Activated naive CD8-positive, alpha-beta T cell treated with anti-CD3 and anti-CD28 coated beads for 36 hours (primary cell): ENCODE data around the gene APOBEC3B. TPM values are rescaled to one million over a fixed set of nuclear protein-coding genes. Genes with fewer than 3 reads are reported as not detected.

Experiments
- DNase-seq: peaks from one replicate; pipeline ENCODE4 v3.0.0; 2021
- H3K27ac Mint-ChIP-seq: one replicate; pipeline ENCODE4 v1.8.0; 2022; ENCODE audit warnings: mild to moderate bottlenecking, moderate library complexity, mixed read lengths
- H3K27me3 Mint-ChIP-seq: one replicate; pipeline ENCODE4 v1.8.0; 2022; ENCODE audit warnings: mild to moderate bottlenecking, mixed read lengths
- H3K36me3 Mint-ChIP-seq: one replicate; pipeline ENCODE4 v1.8.0; 2021; ENCODE audit warnings: mild to moderate bottlenecking, mixed read lengths
- H3K4me1 Mint-ChIP-seq: one replicate; pipeline ENCODE4 v1.8.0; 2021; ENCODE audit warnings: mixed read lengths
- H3K4me3 Mint-ChIP-seq: one replicate; pipeline ENCODE4 v1.8.0; 2022; ENCODE audit warnings: mild to moderate bottlenecking, moderate library complexity, mixed read lengths
- H3K9me3 Mint-ChIP-seq: one replicate; pipeline ENCODE4 v1.8.0; 2022; ENCODE audit warnings: mixed read lengths
- total RNA-seq, 2 experiments: library from RNA; stranded (reverse); gene quantifications; one replicate each; pipeline ENCODE4 v1.2.3, GENCODE V29; 2021

APOBEC3B gene
- total RNA-seq, 2 experiments from 2014 or later: 3.4 TPM

DNA sequence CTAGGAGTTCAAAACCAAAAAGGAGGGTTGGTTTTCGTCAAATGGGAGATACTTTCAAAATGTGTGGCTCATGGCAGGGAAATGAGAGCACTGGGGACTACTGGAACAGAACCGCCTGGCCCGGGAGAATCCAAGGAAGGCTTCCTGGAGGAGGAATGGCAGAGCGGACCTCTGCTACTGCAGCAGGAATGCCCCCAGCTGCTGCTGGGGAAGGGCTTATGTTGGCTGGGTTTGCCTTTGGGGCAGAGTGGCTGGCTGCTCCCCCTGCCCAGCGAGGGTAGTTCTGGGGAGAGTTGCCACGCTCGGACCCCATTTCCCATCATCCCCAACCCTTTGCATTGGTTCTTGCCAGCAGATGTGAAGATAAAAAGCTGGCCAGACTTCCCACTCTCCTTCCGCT is 35.4 kb upstream of the APOBEC3B start:
- Mint-ChIP-seq H3K4me3 (no peak overlapping the region), H3K4me1 (peaks cover 28% of the 10 kb centered on the region), H3K9me3 (no peaks in the 10 kb centered on the region), H3K27me3 (peaks cover 65% of the 10 kb centered on the region), H3K36me3 (no peaks in the 10 kb centered on the region), H3K27ac (no peak overlapping the region)
- DNase-seq: no peak

DNA sequence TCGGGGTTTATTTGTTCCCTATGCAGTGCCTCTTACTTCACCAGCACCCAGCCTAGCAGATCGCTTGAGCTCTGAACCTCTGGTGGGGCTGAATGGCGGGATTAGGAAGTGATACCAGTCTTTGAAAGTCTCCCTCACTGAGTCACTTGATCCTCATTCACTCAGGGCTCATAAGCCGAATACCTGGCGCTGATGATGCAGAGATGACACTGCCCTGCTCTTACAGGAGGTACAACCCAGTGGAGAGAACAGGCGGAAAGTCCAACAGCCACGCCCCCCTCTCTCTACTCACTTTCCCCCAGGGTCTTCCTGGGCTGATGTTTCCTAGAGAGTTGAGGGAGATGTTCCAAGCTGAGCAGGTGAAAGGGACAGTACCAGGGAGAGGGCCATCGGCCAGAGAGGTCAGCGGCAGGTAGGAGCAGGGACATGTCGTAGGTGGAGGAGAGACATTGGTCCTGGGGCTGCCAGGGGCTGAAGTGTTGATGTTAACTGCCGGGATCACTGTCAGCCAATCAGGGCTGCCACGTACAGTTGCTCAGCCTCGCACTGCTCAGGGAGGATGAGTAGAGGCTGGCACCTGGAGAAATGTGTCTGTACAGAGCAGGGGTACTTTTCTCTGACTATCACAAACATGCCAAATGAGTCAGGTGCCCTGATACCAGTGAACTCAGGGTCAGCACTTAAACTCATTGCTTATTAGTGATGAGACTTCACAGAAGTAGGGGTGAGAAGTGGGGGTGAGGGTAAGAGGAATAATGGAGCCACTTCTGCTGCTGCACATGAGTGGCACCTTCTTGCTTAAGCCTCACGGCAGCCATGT is 34.6 kb upstream of the APOBEC3B start:
- no peak for DNase-seq
- Mint-ChIP-seq H3K9me3 (no peaks in the 10 kb centered on the region), H3K27ac (no peak overlapping the region), H3K36me3 (no peaks in the 10 kb centered on the region), H3K27me3 (peaks cover 65% of the 10 kb centered on the region), H3K4me3 (no peak overlapping the region), H3K4me1 (peaks cover 23% of the 10 kb centered on the region)

DNA sequence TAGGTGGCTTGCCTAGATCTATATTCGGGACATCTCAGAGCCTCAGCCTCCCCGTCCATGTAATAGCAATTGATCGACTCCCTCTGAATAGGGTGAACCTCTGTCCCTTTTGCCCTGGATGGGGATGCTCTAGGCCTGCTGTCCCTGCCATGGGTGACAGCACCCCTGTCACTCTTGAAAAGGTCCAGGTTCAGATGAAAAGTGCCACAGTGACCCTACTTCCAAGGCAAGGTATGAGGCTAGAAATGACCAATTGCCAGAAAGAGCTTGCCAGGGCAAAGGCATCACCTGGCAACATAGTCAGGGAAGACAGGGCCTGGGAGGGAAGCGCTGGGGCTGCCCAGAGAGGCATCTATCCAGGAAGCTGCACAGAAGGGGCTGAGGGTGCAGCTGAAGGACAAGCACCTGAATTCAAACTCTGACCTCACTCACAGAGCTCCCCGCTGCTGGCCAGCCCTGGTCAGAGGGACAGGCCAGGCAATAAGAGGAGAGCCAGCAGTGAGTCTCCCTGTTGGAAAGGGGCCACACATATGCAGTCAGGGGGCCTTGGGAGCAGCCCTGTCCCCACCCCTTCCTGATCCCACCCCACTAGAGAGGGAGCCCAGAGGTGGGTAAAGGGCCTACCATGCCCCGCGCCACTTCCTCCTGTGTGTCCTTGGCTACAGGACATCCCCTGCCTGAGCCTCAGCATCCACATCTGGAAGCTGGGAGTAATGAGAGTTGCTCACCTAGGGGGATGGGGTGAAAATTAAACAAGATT is 33.8 kb upstream of the APOBEC3B start:
- Mint-ChIP-seq H3K27me3 (peaks cover 58% of the 10 kb centered on the region), H3K36me3 (no peaks in the 10 kb centered on the region), H3K9me3 (no peaks in the 10 kb centered on the region), H3K27ac (no peak overlapping the region), H3K4me1 (peaks cover 19% of the 10 kb centered on the region), H3K4me3 (no peak overlapping the region)
- no peak for DNase-seq

DNA sequence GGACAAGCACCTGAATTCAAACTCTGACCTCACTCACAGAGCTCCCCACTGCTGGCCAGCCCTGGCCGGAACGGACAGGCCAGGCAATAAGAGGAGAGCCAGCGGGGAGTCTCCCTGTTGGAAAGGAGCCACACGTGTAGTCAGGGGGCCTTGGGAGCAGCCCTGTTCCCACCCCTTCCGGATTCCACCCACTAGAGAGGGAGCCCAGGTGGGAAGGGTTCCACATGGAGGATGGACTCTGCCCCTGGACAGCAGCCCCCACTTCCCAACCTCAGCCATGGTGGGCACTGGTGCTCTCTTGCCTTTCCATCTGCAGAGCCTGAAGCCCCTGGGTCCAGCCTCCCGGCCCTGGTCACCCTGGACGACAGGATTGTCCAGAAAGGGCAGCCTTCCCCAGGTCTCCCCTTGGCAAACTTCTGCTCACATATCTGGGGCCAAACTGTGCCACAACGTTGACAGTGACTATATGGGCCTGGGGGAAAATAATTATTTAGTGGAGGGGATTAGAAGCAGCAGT is 32.2 kb upstream of the APOBEC3B start:
- Mint-ChIP-seq H3K36me3 (no peaks in the 10 kb centered on the region), H3K4me3 (no peak overlapping the region), H3K27ac (no peak overlapping the region), H3K4me1 (peaks cover 24% of the 10 kb centered on the region), H3K27me3 (peaks cover 42% of the 10 kb centered on the region), H3K9me3 (no peaks in the 10 kb centered on the region)
- no peak for DNase-seq

DNA sequence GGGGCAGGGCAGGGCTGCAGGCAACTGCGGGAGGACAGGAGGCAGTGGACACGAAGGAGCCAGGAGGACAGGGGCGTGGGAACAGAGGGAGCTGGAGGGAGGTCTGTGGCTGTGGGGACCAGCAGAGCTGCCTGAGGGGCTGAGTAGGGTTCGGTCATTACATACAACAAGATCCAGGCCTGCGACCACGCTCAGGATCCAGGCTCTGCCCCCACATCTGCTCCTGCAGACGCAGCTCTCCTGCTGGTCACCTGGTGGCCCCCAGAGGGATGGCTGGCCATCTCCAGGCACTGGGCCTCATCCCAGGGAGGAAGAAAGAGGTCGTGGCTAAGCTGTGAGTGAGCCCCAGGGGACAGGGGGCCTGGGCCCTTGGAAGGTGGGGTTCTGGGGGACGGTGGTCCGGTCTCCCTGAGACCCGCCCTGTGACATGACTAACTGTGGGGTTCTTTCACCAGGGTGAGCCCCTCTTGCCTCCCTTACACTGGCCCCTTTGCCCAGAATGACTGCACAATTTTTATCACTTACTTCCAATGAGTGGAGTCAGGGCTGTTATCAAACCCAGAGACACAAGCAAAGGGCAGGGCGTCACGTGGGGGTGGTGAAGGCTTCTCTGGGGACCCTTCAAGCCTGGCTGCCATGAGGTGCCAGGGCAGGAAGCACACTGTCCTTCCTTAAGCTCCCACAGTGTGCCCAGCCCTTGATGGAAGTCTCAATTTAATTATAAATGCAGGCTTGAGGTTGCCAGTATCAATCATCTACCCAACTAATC is 31.4 kb upstream of the APOBEC3B start:
- H3K27me3 Mint-ChIP-seq: peaks cover 34% of the 10 kb centered on the region
- H3K36me3 Mint-ChIP-seq: no peaks in the 10 kb centered on the region
- no peaks in the 10 kb centered on the region for H3K9me3 Mint-ChIP-seq
- H3K4me1 Mint-ChIP-seq: peaks cover 28% of the 10 kb centered on the region
- H3K4me3 Mint-ChIP-seq: no peak overlapping the region
- H3K27ac Mint-ChIP-seq: no peak overlapping the region
- no peak for DNase-seq

DNA sequence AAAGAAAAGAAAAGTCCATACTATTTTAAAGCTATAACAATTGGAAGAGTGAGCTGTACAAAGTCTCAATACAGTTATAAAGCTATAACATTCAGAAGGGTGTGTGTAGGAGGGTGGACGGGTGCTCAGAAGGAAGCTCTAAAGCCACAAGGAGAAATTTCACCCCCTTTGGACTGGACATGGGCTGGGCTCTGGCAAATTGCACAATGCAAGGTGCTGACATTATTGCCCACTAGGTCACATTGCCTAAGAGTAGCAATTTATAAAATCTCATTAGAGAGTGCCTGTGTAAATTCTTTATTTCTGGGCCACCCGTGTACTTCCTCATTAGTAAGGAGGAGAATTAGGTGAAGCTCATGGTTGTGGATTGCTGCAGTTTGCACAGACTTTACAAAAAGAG is 30.4 kb upstream of the APOBEC3B start:
- H3K4me3 Mint-ChIP-seq: no peak overlapping the region
- H3K36me3 Mint-ChIP-seq: no peaks in the 10 kb centered on the region
- DNase-seq: no peak
- H3K27me3 Mint-ChIP-seq: peaks cover 24% of the 10 kb centered on the region
- H3K27ac Mint-ChIP-seq: peak overlapping the region; percentile 44
- H3K9me3 Mint-ChIP-seq: no peaks in the 10 kb centered on the region
- peaks cover 27% of the 10 kb centered on the region for H3K4me1 Mint-ChIP-seq

DNA sequence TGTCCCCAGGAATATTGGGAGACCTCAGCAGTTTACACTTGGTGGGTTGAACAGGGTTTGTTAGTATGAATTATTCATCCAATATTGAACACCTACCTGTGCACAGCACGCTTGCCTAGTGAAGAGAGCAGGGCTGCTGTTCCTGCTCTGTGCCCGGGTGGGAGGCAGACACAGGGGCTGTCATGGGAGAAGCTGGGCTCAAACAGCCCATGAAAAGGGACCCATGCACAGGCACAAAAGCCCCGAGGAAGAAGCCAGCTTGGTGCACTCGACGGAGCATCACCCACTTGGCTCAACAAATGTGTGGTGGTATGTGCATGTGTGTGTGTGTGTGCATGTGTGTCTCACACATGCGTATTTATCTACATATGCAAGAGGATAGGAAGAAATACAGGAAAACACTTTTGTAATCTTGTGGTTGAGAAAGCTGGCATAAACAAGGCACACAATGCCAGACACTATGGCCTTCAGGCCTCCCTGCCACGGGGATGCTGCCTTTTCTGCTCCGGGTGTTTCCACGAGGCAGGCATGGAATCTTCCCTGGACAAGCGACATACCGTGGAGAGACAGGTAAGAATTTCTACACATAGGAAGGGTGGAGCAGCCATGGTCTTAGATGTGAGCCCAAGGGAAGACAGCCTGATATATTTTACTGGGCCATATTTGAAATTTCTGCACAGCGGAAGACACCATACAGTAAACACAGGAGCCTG is 29.7 kb upstream of the APOBEC3B start:
- H3K36me3 Mint-ChIP-seq: no peaks in the 10 kb centered on the region
- H3K27me3 Mint-ChIP-seq: peaks cover 17% of the 10 kb centered on the region
- H3K27ac Mint-ChIP-seq: peak overlapping the region; percentile 48
- DNase-seq: no peak
- H3K9me3 Mint-ChIP-seq: no peaks in the 10 kb centered on the region
- H3K4me3 Mint-ChIP-seq: no peak overlapping the region
- H3K4me1 Mint-ChIP-seq: peaks cover 24% of the 10 kb centered on the region

DNA sequence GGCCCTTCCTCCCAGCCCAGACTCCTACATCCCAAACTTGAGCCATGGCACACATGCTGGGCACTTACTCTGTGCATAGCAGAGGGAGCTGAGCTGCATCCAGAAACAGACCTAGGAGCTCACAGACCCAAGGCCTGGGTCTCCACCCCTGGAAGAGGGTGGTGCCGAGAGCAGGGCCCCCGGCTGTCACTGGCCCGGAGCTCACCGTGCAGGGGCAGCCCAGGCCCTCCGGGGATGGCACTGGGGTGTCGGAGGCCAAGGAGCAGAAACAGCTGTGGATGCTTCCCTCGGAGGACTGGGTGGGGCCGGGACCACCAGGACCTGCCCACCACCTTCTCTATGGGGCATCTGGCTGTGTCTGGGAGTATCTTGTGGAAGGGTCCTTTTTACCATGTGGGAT is 29.1 kb upstream of the APOBEC3B start:
- no peak overlapping the region for H3K4me3 Mint-ChIP-seq
- H3K27me3 Mint-ChIP-seq: peaks cover 12% of the 10 kb centered on the region
- H3K36me3 Mint-ChIP-seq: no peaks in the 10 kb centered on the region
- no peaks in the 10 kb centered on the region for H3K9me3 Mint-ChIP-seq
- H3K27ac Mint-ChIP-seq: peak overlapping the region; percentile 93
- H3K4me1 Mint-ChIP-seq: peaks cover 20% of the 10 kb centered on the region
- DNase-seq: no peak

DNA sequence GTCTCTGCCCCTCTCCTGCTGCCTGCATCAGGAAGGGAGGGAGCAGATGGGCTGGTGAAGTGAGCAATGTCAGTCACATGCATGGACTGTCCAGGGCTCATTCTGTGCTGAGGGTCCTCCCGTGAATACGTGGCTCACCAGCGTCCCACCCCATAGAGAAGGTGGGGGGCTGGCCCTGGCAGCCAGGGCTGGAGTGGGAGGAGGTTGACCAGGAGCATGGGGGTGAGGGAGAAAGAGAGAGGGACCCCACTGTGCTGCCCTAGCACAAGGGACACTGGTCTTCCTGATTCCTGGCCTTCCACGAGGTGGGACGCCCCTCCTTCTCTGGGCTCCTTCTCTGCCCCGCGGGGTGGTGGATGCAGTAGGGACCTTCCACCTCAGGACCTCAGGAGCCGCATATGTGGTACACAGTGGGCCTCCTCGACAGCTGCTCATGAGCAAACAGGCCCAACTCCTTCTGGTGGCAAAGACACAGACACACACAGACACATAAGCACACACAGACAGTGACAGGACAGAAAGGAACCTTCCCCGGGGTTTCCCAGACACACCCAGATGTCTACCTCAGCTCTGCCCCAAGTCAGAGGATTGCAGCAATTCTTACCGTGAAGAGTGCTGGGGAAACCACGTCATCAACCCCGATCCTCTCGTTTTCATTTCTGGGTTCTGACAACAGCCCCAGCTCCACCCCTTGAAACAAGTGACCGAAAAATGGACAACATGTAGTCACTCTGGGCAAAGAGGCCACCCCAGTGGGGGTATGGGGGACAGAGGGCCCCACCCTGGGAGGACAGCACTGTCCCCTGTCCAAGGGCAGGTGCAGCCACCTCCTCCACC is 28.4 kb upstream of the APOBEC3B start:
- Mint-ChIP-seq H3K27me3 (peaks cover 17% of the 10 kb centered on the region), H3K4me1 (peaks cover 20% of the 10 kb centered on the region), H3K36me3 (no peaks in the 10 kb centered on the region), H3K27ac (peak overlapping the region; percentile 93), H3K4me3 (no peak overlapping the region), H3K9me3 (no peaks in the 10 kb centered on the region)
- peak; percentile 81 for DNase-seq

DNA sequence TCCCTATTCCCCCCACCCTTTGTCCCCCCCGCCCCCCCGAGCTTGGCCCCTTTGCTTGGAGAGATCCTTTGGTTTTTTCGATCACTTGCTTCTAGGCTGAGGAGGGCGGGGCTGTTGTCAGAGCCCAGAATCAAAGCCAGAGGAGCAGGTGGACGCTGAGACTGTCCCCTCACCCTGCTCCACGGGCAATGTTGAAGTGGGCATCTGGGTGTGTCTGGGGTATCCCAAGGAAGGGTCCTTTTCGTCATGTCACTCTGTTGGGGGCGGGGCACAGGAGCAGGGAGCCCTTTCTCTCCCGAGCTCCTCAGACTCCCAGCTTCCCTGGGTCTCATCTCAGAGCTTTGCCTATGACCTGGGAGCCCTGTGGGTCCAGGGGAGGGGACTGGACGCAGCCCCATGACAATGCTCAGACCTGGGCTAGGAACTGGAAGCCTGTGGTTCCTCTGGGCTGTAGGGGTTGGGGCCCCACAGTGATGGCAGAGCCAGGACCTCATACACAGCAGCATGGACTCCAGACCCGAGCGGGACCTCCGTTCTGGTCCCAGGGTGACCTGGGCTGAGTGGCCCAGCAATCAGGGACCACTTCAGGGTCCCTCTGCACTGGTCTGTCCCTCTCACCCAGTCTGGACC is 27.6 kb upstream of the APOBEC3B start:
- peaks cover 22% of the 10 kb centered on the region for H3K4me1 Mint-ChIP-seq
- peaks cover 14% of the 10 kb centered on the region for H3K27me3 Mint-ChIP-seq
- no peaks in the 10 kb centered on the region for H3K36me3 Mint-ChIP-seq
- no peak overlapping the region for H3K4me3 Mint-ChIP-seq
- H3K9me3 Mint-ChIP-seq: no peaks in the 10 kb centered on the region
- H3K27ac Mint-ChIP-seq: peak overlapping the region; percentile 93
- DNase-seq: no peak

DNA sequence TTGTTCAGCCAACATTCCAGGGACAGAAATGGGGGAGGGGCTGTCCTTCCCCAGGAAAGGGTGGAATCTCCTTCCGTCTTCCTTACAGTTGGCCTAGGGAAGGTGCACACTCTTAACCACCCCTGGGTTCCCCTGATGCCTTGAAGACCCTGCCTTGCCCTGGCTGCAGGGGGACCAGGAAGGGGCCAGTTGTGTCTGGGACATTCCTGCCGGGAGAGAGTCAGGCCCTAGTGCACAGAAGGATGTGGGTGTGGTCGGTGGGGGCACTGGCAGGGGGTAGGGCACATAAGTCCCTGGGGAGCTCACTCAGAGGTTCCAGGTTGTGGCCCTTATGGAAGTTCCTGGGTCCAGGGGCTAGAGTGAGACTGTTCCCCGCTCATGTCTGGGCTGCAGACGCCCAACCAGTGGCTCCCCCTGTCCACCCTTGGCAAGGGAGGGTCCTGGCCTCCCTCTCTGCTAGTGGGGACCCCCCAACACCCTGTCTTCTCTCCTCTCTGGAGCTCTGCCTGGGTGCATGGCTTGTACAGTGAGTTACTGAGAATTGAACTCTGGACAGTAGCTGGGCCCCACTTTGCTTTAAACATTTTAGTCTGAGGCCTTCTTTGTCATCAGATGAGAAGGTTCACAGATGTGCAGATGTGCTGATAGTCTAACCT is 26.8 kb upstream of the APOBEC3B start:
- Mint-ChIP-seq H3K4me3 (no peak overlapping the region), H3K27me3 (peaks cover 10% of the 10 kb centered on the region), H3K4me1 (peaks cover 24% of the 10 kb centered on the region)

DNA sequence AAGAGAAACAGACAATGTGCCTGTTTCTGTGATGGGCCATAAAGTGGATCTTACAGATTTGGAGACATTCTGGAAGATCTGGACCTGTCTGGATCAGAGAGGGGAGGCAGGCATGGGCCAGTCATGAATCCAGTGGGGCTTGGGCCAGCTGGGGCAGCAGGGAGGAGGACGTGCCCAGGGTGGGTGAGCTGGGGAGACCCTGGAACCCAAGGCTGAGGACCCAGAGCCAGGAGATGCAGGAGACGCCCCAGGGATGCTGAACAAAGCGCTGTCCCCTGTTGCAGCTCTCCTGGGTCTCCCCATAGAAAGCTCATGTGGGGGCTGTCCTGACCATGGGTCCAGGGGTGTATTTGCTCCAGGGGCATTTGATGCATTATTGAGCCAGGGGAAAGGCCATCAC is 26.2 kb upstream of the APOBEC3B start:
- no peaks in the 10 kb centered on the region for H3K9me3 Mint-ChIP-seq
- no peak overlapping the region for H3K4me3 Mint-ChIP-seq
- H3K27ac Mint-ChIP-seq: peak overlapping the region; percentile 21
- H3K4me1 Mint-ChIP-seq: peaks cover 24% of the 10 kb centered on the region
- peaks cover 10% of the 10 kb centered on the region for H3K27me3 Mint-ChIP-seq
- no peak for DNase-seq
- H3K36me3 Mint-ChIP-seq: no peaks in the 10 kb centered on the region

More for the DNA sequence above, 26.8 kb upstream of the APOBEC3B start:
- Mint-ChIP-seq H3K36me3 (no peaks in the 10 kb centered on the region), H3K27ac (peak overlapping the region; percentile 93), H3K9me3 (no peaks in the 10 kb centered on the region)
- no peak for DNase-seq

DNA sequence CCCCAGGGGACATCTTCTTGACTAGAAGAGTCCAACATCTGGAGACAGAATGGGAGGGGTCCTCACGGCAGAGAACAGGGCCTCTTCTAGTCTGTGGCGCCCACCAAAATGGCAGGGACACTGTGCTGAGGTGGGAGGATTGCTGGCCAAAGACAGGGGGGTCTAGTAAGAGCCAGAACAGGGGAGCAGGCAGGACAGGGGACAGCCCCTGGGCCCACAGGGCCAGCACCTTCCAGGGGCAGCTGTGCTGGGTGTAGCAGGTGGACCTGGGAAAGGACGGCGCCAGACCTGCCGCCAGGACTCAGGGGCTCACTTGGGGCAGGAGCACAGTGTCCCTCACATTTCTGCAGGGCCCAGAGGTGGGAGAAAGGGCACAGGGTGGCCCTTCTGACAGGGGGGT is 25.6 kb upstream of the APOBEC3B start:
- H3K36me3 Mint-ChIP-seq: no peaks in the 10 kb centered on the region
- H3K9me3 Mint-ChIP-seq: no peaks in the 10 kb centered on the region
- no peak for DNase-seq
- H3K4me1 Mint-ChIP-seq: peaks cover 24% of the 10 kb centered on the region
- peaks cover 10% of the 10 kb centered on the region for H3K27me3 Mint-ChIP-seq
- peak overlapping the region; percentile 51 for H3K27ac Mint-ChIP-seq
- H3K4me3 Mint-ChIP-seq: no peak overlapping the region
